ENCODE data around the gene NPDC1. TPM values are rescaled to one million over a fixed set of nuclear protein-coding genes. Genes with fewer than 3 reads are reported as not detected.
"Not testable (repeated sequence)": the region's sequence is repeated elsewhere in the genome, so short reads cannot be mapped to it uniquely, and the experiment has no call there.

The NPDC1 gene
- polyA plus RNA-seq, 1 donor, result 42.7 TPM

DNA sequence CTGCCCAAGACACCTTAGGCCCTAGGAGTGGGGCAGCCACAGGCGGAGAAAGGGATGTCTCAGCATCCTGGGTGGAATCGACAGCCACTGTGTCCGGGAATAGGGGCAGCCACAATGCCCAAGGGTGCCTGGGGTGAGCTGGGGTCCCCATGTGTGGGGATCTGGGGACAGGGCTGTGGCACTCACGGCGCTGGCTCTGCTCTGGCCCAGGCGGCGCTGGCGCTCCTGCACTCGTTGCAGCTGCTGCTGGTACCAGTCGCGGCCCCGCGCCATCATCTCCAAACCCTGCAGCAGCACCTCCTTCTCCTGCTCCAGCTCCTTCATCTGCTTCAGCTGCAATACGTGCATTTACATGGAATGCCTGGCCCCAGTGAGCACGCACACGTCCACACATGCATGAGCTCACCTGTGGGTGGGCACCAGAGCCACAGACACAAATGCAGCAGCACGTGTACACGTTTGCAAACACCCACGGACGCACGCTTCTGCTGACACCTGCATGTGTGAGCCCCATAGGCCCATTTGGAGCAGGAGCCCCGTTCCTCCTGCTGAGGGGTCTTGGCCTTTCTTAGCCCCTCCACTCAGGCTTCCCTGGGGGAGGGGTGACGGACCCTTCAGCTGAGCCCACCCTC is 19.5 kb upstream of the NPDC1 start:
- Histone ChIP-seq H3K27me3 (ENCODE audit: control insufficient read depth, insufficient read depth, low read length) (peaks cover 4% of the 10 kb centered on the region), H3K27ac (ENCODE audit: low read length) (no peak overlapping the region), H3K4me3 (ENCODE audit: low read length) (no peak overlapping the region), H3K4me1 (ENCODE audit: control insufficient read depth, insufficient read depth, low read length) (peaks cover 20% of the 10 kb centered on the region), H3K36me3 (ENCODE audit: control insufficient read depth, insufficient read depth, low read length) (peaks cover 2% of the 10 kb centered on the region), H3K9me3 (ENCODE audit: control insufficient read depth, low read depth, low read length) (no peaks in the 10 kb centered on the region)
- no peak for DNase-seq
- no CpG with 5 or more reads among the region's 23 CpGs for WGBS (ENCODE audit: insufficient coverage, low lambda C conversion rate)

DNA sequence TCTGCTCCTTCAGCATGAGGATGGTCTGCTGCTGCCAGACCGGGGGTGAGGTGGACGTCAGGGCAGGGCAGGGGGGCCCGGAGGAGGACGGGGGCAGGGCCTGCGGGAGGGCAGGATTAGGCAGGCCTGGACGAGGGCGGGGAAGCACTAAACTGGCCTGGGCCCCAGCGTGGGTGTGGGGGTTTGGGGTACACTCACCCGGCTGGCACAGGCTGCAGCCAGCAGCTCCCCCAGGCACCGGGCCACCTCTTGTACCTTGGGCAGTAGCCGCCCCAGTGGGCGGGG is 18.8 kb upstream of the NPDC1 start:
- H3K4me3 ChIP-seq (ENCODE audit: low read length), result no peak overlapping the region
- H3K27me3 ChIP-seq (ENCODE audit: control insufficient read depth, insufficient read depth, low read length), result peaks cover 4% of the 10 kb centered on the region
- no peak overlapping the region for H3K27ac ChIP-seq (ENCODE audit: low read length)
- peaks cover 20% of the 10 kb centered on the region for H3K4me1 ChIP-seq (ENCODE audit: control insufficient read depth, insufficient read depth, low read length)
- H3K9me3 ChIP-seq (ENCODE audit: control insufficient read depth, low read depth, low read length), result no peaks in the 10 kb centered on the region
- H3K36me3 ChIP-seq (ENCODE audit: control insufficient read depth, insufficient read depth, low read length), result peaks cover 2% of the 10 kb centered on the region
- no peak for DNase-seq
- WGBS (ENCODE audit: insufficient coverage, low lambda C conversion rate), result no CpG with 5 or more reads among the region's 12 CpGs

DNA sequence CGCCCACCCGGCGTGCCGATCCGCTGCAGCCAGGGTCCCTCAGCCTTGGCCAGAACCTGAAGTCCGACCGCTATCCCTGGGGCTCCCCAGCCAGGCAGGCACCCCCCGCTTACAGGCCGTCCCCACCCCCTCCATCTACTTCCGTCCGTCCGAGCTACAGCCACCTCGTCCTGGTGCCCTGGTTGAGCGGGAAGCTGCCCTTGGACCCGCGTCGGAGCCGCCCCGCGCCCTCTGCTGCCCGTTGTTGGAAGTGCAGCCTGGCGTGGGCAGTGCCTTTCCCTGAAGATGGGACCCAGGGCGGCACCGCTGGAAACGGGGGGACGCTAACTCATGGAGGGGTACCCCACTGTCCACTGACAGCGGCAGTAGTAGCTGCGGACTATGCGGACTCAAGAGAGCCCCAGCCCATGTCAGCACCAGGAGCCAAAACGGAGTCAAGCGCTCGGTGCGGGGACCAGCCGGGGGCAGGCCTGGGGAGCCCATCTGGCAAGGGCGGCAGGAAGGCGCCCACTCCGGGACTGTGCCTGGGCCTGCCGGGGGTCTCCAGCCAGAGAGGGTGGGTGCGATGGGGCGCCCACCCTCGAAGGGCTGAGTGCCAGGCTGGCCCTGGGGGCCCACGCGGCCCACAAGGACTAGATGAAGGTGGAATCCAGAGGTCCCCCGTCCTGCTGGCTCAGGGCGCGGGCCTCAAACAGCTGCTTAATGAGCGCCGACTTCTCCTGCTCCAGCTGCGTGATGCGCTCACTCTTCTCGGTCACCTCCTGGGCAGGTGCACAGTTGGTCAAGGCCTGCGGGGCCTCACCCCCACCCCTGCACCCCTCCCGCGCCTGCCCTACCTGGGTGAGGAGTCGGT is 18.3 kb upstream of the NPDC1 start:
- DNase-seq, result no peak
- Histone ChIP-seq H3K27ac (ENCODE audit: low read length) (no peak overlapping the region), H3K4me1 (ENCODE audit: control insufficient read depth, insufficient read depth, low read length) (peaks cover 16% of the 10 kb centered on the region), H3K4me3 (ENCODE audit: low read length) (no peak overlapping the region), H3K27me3 (ENCODE audit: control insufficient read depth, insufficient read depth, low read length) (no peaks in the 10 kb centered on the region), H3K9me3 (ENCODE audit: control insufficient read depth, low read depth, low read length) (no peaks in the 10 kb centered on the region), H3K36me3 (ENCODE audit: control insufficient read depth, insufficient read depth, low read length) (peaks cover 2% of the 10 kb centered on the region)
- no CpG with 5 or more reads among the region's 55 CpGs for WGBS (ENCODE audit: insufficient coverage, low lambda C conversion rate)

- Histone ChIP-seq H3K36me3 (ENCODE audit: control insufficient read depth, insufficient read depth, low read length) (peaks cover 2% of the 10 kb centered on the region), H3K27ac (ENCODE audit: low read length) (no peak overlapping the region), H3K9me3 (ENCODE audit: control insufficient read depth, low read depth, low read length) (no peaks in the 10 kb centered on the region), H3K4me1 (ENCODE audit: control insufficient read depth, insufficient read depth, low read length) (peaks cover 8% of the 10 kb centered on the region), H3K27me3 (ENCODE audit: control insufficient read depth, insufficient read depth, low read length) (no peaks in the 10 kb centered on the region), H3K4me3 (ENCODE audit: low read length) (no peak overlapping the region)
- WGBS (ENCODE audit: insufficient coverage, low lambda C conversion rate), result no CpG with 5 or more reads among the region's 26 CpGs
- no peak for DNase-seq
Measured at GRCh38 chr9:137063311-137064026, 17.5 kb upstream of the NPDC1 start.

- H3K4me3 ChIP-seq (ENCODE audit: low read length); H3K27me3 ChIP-seq (ENCODE audit: control insufficient read depth, insufficient read depth, low read length); H3K36me3 ChIP-seq (ENCODE audit: control insufficient read depth, insufficient read depth, low read length); H3K4me1 ChIP-seq (ENCODE audit: control insufficient read depth, insufficient read depth, low read length); H3K27ac ChIP-seq (ENCODE audit: low read length); H3K9me3 ChIP-seq (ENCODE audit: control insufficient read depth, low read depth, low read length); DNase-seq: not testable (repeated sequence)
- no CpG with 5 or more reads among the region's 9 CpGs for WGBS (ENCODE audit: insufficient coverage, low lambda C conversion rate)
Measured at GRCh38 chr9:137062798-137063197, 16.8 kb upstream of the NPDC1 start.

DNA sequence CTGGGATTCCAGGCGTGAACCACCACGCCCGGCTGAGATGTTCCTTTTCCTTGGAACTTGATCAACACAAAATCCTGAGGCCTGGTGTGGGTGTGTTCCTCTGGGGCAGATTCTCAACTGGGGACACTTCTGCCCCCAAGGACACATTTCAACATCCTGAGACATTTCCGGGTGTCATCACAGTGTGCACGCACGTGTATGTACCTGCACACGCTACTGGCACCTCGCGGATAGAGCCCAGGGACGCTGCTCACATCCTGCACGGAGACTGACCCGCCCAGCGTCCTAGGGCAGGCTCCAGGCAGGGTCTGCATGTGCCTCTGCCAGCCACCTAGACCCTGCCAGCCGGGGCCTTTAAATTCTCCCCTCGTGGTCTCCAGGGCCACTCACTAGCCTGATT is 16.4 kb upstream of the NPDC1 start:
- peaks cover 2% of the 10 kb centered on the region for H3K36me3 ChIP-seq (ENCODE audit: control insufficient read depth, insufficient read depth, low read length)
- H3K27ac ChIP-seq (ENCODE audit: low read length), result no peak overlapping the region
- no peak for DNase-seq
- H3K27me3 ChIP-seq (ENCODE audit: control insufficient read depth, insufficient read depth, low read length), result no peaks in the 10 kb centered on the region
- H3K9me3 ChIP-seq (ENCODE audit: control insufficient read depth, low read depth, low read length), result no peaks in the 10 kb centered on the region
- H3K4me3 ChIP-seq (ENCODE audit: low read length), result no peak overlapping the region
- no peaks in the 10 kb centered on the region for H3K4me1 ChIP-seq (ENCODE audit: control insufficient read depth, insufficient read depth, low read length)
- WGBS (ENCODE audit: insufficient coverage, low lambda C conversion rate), result no CpG with 5 or more reads among the region's 15 CpGs

- no peak for DNase-seq
- Histone ChIP-seq H3K27me3 (ENCODE audit: control insufficient read depth, insufficient read depth, low read length) (peaks cover 6% of the 10 kb centered on the region), H3K36me3 (ENCODE audit: control insufficient read depth, insufficient read depth, low read length) (no peaks in the 10 kb centered on the region), H3K4me3 (ENCODE audit: low read length) (no peak overlapping the region), H3K27ac (ENCODE audit: low read length) (no peak overlapping the region), H3K9me3 (ENCODE audit: control insufficient read depth, low read depth, low read length) (no peaks in the 10 kb centered on the region), H3K4me1 (ENCODE audit: control insufficient read depth, insufficient read depth, low read length) (peaks cover 21% of the 10 kb centered on the region)
- WGBS (ENCODE audit: insufficient coverage, low lambda C conversion rate), result no CpG with 5 or more reads among the region's 9 CpGs
Measured at GRCh38 chr9:137058521-137059234, 12.7 kb upstream of the NPDC1 start.

- Histone ChIP-seq H3K9me3 (ENCODE audit: control insufficient read depth, low read depth, low read length) (no peaks in the 10 kb centered on the region), H3K27me3 (ENCODE audit: control insufficient read depth, insufficient read depth, low read length) (peaks cover 17% of the 10 kb centered on the region), H3K4me1 (ENCODE audit: control insufficient read depth, insufficient read depth, low read length) (peaks cover 25% of the 10 kb centered on the region), H3K4me3 (ENCODE audit: low read length) (no peak overlapping the region), H3K36me3 (ENCODE audit: control insufficient read depth, insufficient read depth, low read length) (no peaks in the 10 kb centered on the region), H3K27ac (ENCODE audit: low read length) (no peak overlapping the region)
- WGBS (ENCODE audit: insufficient coverage, low lambda C conversion rate), result 35% methylated on average over 2 of the region's 16 CpGs
- DNase-seq, result no peak
Measured at GRCh38 chr9:137057545-137057944, 11.6 kb upstream of the NPDC1 start.

GRCh38 chr9:137056739-137057415 is 10.9 kb upstream of the NPDC1 start:
- H3K36me3 ChIP-seq (ENCODE audit: control insufficient read depth, insufficient read depth, low read length), result no peaks in the 10 kb centered on the region
- H3K4me1 ChIP-seq (ENCODE audit: control insufficient read depth, insufficient read depth, low read length), result peaks cover 25% of the 10 kb centered on the region
- H3K27me3 ChIP-seq (ENCODE audit: control insufficient read depth, insufficient read depth, low read length), result peaks cover 21% of the 10 kb centered on the region
- no peak overlapping the region for H3K27ac ChIP-seq (ENCODE audit: low read length)
- no peaks in the 10 kb centered on the region for H3K9me3 ChIP-seq (ENCODE audit: control insufficient read depth, low read depth, low read length)
- DNase-seq, result no peak
- H3K4me3 ChIP-seq (ENCODE audit: low read length), result no peak overlapping the region
- WGBS (ENCODE audit: insufficient coverage, low lambda C conversion rate), result no CpG with 5 or more reads among the region's 17 CpGs
